GM18858 (cell line): Measurements from ENCODE around the gene TM9SF4.

Experiments used
- ATAC-seq: cut with Tn5 transposase; IDR thresholded peaks from one replicate; pipeline ENCODE4 v1.9.1; 2021; ENCODE audit not compliant: unreplicated experiment

The TM9SF4 gene

DNA sequence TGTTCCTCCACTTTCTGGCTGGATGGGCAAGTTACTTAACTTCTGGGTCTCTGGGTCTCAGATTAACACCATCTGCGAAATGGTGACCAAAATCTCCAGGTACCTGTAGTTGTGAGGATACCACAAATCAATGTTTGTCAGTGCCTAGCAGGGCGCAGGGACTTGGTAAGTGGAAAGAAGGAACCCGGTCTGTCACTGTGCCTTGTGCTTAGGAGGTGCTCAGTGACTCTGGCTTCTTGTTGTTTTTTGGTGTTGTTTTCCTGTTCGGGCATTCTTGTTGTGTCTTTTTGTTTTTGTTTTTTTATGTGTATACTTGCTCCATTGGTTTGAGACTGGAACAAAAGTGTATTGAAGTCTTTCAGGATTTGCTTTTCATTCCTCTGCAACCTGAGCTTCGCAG, 17.8 kb downstream of the TM9SF4 start:
- ATAC-seq, result no peak

DNA sequence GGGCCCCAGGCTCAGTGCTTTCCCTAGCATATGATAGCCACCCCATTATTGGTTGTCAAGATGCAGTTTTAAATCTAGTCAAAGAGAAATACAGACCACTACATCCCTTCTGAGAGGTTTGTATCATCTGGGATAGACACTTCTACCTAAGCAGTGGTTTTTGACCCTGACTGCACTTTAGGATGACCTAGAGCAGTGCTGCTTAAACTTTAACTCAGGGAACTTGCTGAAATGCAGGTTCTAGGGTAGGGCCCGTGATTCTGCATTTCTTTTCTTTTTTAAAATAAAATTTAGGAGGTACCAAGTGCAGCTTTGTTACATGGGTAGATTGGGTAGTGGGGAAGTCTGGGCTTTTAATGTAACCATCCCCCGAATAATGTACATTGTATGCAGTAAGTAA, 18.7 kb downstream of the TM9SF4 start:
- ATAC-seq, result no peak

DNA sequence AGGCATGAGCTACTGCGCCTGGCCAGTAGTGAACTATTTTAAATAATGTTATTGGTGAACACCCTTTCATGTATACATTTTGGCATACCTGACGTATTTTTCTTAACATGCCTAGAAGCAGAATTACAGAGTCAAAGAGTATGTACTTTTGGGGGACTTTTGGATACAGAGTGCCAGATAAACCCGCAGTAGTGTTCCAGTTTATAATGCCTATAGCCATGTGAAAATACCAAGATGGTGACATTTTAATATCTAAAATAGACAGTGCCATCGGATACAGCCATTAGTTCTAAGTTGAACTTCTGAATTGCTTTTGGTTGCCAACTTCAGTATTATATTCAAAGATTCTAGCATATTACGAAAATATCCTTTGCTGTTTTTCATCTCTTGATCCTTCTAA, 20.3 kb downstream of the TM9SF4 start:
- ATAC-seq, result no peak

- no peak for ATAC-seq
Observed at GRCh38 chr20:32130352-32130751, 20.8 kb downstream of the TM9SF4 start.

DNA sequence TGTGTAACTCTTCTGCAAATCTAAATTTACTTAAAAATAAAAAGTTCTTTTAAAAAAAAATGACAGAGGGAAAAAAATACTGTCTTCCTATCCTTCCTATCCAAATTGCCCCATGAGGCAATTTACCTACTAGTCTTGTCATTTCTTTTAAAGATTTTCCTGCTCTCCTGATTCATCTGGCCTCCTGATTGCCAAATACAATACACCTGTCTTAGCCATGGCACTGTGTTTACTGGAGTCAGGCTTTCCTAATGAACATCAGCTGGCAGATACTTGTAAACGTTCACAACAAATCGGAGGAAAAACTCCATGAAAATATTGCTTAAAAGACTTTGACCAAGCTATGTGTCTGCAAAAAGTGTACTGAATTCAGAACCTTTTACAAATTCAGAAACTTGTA, 21.5 kb downstream of the TM9SF4 start:
- no peak for ATAC-seq

DNA sequence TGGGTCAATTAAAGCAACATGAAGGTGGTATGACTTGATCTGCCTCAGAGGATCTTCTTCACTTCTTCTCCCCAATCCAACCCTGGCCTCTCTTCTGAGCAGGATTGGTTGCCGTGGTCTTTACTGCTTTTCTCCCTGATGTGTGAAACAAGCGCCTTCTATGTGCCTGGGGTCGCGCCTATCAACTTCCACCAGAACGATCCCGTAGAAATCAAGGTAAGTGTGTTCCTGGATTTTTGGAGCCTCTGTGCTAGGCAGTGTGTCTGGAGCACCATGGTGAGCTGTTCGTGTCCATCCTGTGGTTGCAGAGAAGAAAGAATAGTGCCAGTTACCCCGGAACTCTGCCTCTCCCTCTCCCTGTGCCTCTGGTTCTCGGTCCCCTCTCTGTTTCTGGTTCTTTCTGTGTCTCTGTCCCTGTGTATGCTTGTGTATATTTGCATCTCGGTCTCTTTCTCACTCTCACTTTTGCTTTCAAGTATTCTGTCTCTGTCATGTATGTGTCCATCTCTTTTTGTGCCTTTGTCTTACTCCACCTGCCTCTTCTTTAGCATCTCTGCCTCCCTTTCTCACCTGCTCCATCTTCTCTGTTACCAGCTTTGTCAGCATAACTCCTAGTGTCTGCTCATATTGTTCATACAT, 23.5 kb downstream of the TM9SF4 start:
- ATAC-seq, result peak; percentile 82

DNA sequence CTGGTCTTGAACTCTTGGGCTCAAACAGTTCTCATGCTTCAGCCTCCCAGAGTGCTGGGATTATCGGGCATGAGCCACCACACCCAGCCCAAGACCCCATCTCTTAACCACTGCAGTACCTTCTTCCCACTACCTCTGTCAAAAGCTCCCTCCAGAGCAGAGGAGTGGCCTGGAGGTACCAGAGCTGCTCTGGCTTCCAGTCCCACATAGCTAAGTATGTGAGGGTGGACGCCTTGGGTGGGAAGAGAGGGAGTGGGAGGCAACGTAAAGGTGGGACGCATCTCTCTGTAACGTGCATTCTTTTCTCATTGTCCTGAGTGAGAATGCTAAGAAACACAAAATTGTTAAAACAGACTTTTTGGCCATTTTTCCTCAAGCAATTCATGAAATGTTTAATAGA, 24.5 kb downstream of the TM9SF4 start:
- ATAC-seq, result no peak

GRCh38 chr20:32135983-32136515, 26.5 kb downstream of the TM9SF4 start:
- no peak for ATAC-seq

DNA sequence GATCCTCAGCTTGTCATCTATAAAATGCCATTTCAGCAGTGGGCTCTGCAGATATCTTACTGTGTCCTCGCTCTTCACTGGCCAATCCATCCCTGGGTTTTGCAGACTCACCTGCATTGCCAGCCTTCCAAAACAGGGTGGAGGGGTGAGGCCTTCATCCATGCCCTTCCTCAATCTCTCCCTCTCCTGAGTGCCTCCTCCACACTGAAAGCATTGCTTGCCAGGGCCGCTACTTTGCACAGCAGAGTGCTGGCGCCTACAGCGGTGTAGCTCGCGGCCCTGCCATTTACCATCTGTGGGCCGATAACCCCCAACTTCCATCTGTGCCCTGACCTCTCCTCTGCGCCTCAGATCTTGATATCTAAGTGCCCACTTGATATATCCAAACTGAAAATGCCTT, 29.4 kb downstream of the TM9SF4 start:
- ATAC-seq, result no peak

DNA sequence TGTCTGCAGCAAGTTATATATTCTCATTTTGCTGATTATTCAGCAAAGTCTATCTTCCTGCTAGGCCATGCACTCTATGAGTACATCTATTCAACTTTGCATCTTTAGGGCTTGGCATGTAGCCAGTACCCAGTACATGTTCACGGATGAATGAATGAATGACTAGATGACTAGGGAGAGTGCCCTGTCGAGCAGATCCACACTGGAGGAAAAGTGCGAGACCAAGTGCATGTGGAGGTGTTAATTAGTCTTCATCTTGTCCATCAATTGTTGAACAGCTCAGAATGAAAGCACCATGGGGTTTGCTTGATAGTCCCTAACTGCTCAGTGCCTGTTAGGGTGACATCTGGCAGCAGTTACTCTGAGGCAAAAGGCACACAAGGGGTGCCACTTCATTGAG, 30.4 kb downstream of the TM9SF4 start:
- ATAC-seq, result no peak

DNA sequence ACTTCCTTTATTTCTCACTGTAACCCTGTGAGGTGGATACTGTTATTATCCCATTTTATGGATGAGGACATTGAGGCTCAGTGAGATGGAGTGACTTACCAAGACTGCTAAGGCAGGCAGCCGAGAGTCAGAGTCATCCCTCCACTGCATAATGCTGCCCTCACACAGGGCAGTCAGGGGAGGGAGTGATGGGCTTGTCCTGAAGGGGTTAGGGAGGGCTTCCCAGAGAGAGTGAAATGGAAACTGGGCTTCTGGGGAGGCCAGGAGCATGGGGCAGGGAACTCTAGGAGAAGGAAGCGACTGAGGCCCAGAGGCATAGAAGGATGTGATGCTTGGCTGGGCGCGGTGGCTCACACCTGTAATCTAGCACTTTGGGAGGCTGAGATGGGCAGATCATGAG, 31.1 kb downstream of the TM9SF4 start:
- no peak for ATAC-seq

- no peak for ATAC-seq
Observed at GRCh38 chr20:32141465-32141980, 32.0 kb downstream of the TM9SF4 start.

DNA sequence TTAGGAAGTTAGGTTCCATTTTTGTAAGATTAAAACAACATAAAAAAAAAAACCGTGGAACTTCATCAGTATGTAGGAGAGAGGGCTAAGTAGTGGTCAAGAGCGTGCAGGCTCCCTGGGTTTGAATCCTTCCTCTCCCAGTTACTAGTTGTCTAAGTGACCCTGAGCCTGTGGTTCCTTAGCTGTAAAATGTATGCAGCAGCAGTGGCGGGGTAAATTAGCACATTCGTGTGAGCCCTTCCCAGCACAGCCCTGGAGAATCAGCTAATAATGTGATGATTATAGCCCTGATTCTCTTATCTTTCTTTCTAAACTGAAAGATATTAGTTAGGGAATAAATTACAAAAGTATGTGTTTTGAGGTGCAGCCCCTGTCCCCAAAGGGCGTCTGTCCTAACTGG, 32.6 kb downstream of the TM9SF4 start:
- ATAC-seq, result no peak

- ATAC-seq, result no peak
Observed at GRCh38 chr20:32142991-32143390, 33.5 kb downstream of the TM9SF4 start.

DNA sequence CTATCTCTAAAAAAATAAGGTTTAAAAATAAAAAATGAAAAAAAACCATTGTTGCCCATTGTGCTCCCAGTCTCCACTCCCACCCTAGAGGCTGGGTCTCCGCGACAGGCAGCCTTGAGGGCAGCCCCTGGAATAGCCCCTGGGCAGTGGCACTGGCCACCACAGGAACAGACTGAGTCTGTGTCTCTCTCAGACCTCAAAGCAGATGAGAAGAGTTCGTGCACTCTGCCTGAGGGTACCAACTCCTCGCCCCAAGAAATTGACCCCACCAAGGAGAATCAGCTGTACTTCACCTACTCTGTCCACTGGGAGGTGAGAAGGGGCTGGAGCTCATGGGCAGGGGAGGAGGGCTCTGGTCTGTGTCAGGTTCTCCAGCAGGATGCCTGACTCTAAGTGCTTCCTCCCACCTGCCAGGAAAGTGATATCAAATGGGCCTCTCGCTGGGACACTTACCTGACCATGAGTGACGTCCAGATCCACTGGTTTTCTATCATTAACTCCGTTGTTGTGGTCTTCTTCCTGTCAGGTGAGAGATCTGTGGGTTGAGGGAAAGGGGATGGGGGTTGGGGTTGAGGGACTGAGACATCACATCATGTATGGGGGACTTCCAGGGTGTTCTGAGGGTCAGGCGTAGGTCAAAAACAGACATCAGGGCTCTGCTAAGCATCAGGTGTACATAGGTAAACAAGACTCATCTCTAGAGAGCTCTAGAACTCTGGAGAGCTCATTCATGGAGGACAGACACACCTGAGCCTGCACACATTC, 35.6 kb downstream of the TM9SF4 start:
- ATAC-seq, result no peak

- ATAC-seq, result no peak
Observed at GRCh38 chr20:32149566-32150170, 40.2 kb downstream of the TM9SF4 start.

DNA sequence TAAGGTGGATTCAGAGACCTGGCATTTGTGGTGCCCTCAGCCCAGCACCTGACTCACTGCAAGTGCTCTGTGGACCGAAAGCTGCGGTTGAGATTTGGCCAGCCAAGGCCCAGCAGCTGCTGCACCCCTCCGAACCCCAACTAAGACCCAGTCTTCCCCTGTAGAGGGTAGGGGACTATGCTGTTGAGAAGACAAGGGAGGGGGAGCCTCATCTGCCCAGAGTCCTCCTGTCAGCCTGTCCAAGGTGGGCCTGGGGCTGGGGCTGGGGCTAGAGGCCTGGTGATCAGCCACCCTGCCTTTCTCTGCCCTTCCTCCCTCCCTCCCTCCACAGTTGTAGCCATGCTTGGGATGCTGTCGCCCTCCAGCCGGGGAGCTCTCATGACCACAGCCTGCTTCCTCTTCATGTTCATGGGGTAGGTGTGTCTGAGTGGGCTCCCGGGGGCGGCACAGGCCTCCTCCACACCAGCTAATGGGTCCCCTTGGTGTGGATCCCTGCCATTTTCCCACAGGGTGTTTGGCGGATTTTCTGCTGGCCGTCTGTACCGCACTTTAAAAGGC, 40.9 kb downstream of the TM9SF4 start:
- no peak for ATAC-seq

DNA sequence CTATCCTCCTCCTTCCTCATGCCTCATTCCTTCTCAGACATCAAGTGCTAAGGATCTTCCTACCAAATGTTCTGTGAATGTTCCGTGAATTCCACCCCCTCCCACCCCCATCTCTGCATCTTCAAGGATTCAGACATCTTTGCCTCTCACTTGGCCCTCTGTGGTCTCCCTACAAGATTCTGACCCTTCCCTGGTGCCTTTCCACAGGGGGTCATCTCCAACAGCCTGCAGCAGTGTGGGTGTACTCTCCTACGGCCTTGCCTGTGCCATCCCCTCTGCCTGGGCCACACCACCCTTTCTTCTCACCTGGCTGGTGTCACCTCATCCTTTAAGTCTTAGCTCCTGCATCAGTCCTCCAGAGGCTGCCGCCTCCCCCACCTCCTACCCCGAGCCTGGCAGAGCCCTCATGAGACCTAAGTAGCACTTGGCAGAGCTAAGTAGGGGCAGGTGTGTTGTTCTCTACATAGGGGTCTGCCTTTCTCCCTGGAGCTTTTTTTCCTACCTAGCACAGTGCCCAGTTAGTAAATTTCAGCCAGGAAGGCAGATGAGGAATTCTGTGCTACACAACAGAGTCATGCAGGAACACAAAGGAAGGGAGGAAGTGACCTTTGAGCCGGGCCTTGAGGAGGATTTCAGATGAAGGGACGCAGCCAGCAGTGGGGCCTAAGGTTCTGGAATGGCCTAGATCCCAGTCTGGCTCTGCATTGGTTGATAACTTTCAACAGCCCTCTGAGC, 43.1 kb downstream of the TM9SF4 start:
- ATAC-seq, result no peak

GRCh38 chr20:32153156-32153665, 43.7 kb downstream of the TM9SF4 start:
- ATAC-seq, result no peak

DNA sequence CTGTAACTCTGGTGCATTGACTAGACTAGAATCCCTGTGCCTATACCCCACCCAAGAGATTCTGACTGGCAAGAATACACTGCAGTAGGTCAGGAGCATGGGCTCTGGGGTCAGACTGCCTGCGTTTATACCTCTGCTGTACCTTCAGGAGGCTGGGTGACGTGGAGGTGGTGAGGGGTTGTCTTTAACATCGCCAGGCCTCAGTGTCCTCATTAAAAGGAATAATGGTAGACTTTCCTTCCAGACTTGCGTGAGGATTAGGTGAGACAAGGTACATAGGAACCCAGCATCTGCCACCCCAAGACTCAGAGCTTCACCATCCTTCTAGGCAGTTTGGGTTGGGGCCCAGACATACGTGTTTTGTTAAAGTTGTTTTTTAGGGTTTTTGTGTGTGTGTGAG, 44.3 kb downstream of the TM9SF4 start:
- no peak for ATAC-seq
